GM12864 (cell line): ENCODE results near the gene TGIF1.

ENCODE experiments used
- DNase-seq: peaks from one replicate; pipeline ENCODE4 v3.0.0-alpha.2; 2011; ENCODE audit warnings: low read depth
- H3K4me3 ChIP-seq: 2 replicates; pipeline ENCODE4 v1.5.1; 2011; ENCODE audit warnings: mild to moderate bottlenecking, low read depth, low read length, control low read depth
- TF ChIP-seq, protein P1 (sequence below): IDR thresholded peaks from 2 replicates; pipeline ENCODE4 v1.5.1; 2011; ENCODE audit warnings: low read depth, mild to moderate bottlenecking, moderate library complexity, low read length, control low read depth, inconsistent platforms; ENCODE audit errors: missing control alignments

The TGIF1 gene

DNA sequence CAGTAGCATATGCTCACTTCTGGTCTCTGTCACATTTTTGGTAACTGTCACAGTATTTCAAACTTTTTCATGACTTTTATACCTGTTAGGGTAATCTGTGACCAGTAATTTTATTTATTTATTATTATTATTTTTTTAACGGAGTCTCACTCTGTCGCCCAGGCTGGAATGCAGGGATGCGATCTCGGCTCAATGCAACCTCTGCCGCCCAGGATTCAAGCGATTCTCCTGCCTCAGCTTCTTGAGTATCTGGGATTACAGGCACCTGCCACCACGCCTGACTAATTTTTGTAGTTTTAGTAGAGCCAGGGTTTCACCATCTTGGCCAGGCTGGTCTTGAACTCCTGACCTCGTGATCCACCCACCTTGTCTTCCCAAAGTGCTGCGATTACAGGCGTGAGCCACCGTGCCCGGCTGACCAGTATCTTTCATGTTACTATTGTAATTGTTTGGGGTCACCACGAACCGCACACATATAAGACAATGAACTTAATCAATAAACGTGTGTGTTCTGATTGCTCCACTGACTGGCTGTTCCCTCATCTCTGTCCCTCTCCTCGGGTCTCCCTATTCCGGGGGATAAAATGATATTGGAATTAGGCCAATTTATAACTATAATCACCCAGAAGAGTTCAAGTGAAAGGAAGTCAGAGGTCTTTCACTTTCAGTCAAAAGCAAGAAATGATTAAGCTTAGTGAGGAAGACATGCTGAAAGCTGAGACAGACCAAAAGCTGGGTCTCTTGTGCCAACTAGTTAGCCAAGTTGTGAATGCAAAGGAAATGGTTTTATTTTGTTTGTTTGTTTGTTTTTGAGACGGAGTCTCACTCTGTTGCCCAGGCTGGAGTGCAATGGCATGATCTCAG, 22.9 kb downstream of the TGIF1 start:
- DNase-seq, result no peak
- H3K4me3 ChIP-seq, result no peak overlapping the region
- TF ChIP-seq, protein P1, sequence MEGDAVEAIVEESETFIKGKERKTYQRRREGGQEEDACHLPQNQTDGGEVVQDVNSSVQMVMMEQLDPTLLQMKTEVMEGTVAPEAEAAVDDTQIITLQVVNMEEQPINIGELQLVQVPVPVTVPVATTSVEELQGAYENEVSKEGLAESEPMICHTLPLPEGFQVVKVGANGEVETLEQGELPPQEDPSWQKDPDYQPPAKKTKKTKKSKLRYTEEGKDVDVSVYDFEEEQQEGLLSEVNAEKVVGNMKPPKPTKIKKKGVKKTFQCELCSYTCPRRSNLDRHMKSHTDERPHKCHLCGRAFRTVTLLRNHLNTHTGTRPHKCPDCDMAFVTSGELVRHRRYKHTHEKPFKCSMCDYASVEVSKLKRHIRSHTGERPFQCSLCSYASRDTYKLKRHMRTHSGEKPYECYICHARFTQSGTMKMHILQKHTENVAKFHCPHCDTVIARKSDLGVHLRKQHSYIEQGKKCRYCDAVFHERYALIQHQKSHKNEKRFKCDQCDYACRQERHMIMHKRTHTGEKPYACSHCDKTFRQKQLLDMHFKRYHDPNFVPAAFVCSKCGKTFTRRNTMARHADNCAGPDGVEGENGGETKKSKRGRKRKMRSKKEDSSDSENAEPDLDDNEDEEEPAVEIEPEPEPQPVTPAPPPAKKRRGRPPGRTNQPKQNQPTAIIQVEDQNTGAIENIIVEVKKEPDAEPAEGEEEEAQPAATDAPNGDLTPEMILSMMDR, result no peak

DNA sequence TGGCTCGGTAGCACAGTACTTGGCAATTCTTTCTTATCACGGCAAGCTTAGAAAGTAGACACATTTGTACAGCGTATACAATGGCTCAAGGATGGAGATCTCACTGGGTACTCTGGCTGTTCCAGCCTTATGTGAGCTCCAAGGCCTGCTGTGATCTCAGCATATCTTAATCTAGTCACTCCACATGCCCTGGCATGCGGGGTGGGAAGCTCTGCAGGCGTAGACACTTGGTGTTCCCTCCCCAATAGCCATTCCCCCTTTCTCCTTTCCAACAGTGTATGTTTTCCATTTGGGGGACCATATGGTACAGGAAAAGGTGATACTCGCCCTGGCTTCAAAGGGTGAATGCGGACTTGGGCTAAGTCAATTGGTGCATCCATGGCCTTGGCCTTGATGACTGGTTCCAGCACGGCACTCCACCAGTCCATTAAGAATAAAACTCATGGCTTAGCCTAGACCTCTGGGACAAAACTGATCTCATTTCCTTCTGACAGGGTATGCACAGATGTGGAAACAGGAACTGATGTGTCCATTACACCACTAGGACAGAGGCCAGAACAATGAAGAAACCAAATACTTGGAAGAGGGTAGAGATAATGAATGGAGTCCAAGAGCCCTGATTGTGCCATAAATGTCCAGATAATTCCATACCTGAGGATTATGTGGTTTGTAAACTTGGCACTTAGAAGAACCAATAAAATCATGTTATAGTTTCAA, 28.4 kb downstream of the TGIF1 start:
- no peak for DNase-seq
- no peak overlapping the region for H3K4me3 ChIP-seq
- TF ChIP-seq, protein P1, result no peak

GRCh38 chr18:3479978-3480509, 30.1 kb downstream of the TGIF1 start:
- DNase-seq, result no peak
- TF ChIP-seq, protein P1, result no peak
- no peak overlapping the region for H3K4me3 ChIP-seq

- TF ChIP-seq, protein P1, result no peak
- no peak overlapping the region for H3K4me3 ChIP-seq
- no peak for DNase-seq
Observed at GRCh38 chr18:3480827-3481573, 31.0 kb downstream of the TGIF1 start.

GRCh38 chr18:3481696-3482210, 31.8 kb downstream of the TGIF1 start:
- TF ChIP-seq, protein P1, result peak; percentile 55
- DNase-seq, result no peak
- H3K4me3 ChIP-seq, result no peak overlapping the region

GRCh38 chr18:3482258-3482657, 32.3 kb downstream of the TGIF1 start:
- no peak overlapping the region for H3K4me3 ChIP-seq
- no peak for DNase-seq
- TF ChIP-seq, protein P1, result no peak
